Activated naive CD4-positive, alpha-beta T cell treated with anti-CD3 and anti-CD28 coated beads, Interleukin-2, amount 50 U/mL, for 72 hours (primary cell): ENCODE results near the gene TVP23B. TPM values are rescaled to one million over a fixed set of nuclear protein-coding genes. Genes with fewer than 3 reads are reported as not detected.
"Not testable (repeated sequence)": the region's sequence is repeated elsewhere in the genome, so short reads cannot be mapped to it uniquely, and the experiment has no call there.

Experiments used
- ATAC-seq, 2 donors: fragments of 150-1000 bp; cut with Tn5 transposase; 2 replicates each; pipeline ENCODE4 v1.10.0; 2021; ENCODE audit warnings: mild to moderate bottlenecking in 2 of 2, moderate library complexity in 2 of 2
- DNase-seq, 2 donors: peaks; one replicate each; pipeline ENCODE4 v3.0.0; 2021 to 2022; ENCODE audit warnings: low spot score in 2 of 2
- H3K27ac Mint-ChIP-seq, 2 donors: one replicate each; pipeline ENCODE4 v1.8.0; 2022; ENCODE audit warnings: mild to moderate bottlenecking in 2 of 2, mixed read lengths in 2 of 2
- H3K36me3 Mint-ChIP-seq, 2 donors: one replicate each; pipeline ENCODE4 v1.8.0; 2022; ENCODE audit warnings: mixed read lengths in 2 of 2
- H3K9me3 Mint-ChIP-seq, 2 donors: one replicate each; pipeline ENCODE4 v1.8.0; 2022; ENCODE audit warnings: mixed read lengths in 2 of 2
- total RNA-seq, 2 donors: library from RNA; stranded (reverse); gene quantifications; one replicate each; pipeline ENCODE4 v1.2.3, GENCODE V29; 2022

The TVP23B gene
- total RNA-seq, result 10 to 100 TPM; 23.4 to 27.3 TPM

DNA sequence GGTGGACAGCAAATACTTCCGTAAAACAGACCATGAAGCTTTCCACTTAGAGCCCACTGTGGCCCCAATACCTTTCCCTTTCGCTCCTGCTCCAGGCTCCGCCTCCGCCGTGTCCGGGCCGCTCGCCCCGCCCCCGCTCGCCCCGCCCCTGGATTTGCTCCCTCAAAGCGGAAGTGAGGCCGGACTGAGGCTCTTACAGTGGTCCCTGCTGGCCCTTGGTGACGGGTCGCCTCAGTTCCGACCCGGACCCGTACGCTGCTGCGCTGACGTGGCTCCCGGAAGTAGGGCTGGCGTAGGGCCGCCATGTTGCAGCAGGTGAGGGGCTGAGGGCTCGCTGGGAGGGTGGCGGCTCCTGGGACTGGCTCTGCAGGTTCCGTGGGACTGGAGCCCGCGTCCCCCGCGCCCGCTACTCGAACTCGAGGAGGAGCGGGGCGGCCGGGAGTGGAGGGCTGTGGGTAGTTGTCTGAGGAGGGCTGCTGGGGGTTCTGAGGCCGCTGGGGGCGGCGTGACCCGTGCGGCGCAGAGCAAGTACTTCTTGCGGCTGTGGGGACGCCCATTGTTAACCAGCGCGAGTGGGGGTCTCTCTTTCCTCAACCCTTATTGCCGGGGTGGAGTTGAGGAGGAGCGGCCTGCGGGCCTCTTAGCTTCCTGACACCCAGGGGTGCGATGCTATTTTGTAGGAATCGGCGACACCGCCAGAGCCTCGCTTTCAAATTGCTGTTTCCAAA lies at the start of gene TVP23B:
Gene TVP23B, plus strand, starts transcription at position 193 of the 728 bp plus-strand sequence. Its CDS starts 111 bp downstream, at position 304.
- DNase-seq (peak; percentile 88 to 96), ATAC-seq (peak; percentile 99 to 100)
- Mint-ChIP-seq H3K36me3 (peaks cover 9 to 11% of the 10 kb centered on the region in 2 donors), H3K27ac (peak within 1 kb of the TSS; percentile 96 to 98)
- H3K9me3 Mint-ChIP-seq, result not testable (repeated sequence)

DNA sequence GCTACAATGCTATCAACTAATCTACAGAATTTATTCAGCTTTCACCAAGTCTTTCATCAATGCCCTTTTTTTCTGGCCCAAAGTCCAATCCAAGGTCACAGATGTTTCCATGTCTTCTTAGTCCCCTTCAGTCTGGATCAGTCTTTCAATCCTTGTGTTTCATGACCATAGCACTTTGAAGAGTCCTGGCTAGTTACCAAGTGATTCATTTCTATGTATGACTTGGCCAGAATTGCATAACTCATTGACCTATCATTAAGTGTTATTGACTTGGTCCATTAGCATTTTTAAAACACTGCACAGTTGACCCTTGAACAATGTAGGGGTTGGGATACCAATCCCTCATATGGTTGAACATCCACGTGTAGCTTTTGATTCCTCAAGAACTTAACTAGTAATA lies 48.5 kb upstream of the TVP23B start:
- not testable (repeated sequence) for ATAC-seq, H3K27ac Mint-ChIP-seq, H3K36me3 Mint-ChIP-seq, DNase-seq, H3K9me3 Mint-ChIP-seq

DNA sequence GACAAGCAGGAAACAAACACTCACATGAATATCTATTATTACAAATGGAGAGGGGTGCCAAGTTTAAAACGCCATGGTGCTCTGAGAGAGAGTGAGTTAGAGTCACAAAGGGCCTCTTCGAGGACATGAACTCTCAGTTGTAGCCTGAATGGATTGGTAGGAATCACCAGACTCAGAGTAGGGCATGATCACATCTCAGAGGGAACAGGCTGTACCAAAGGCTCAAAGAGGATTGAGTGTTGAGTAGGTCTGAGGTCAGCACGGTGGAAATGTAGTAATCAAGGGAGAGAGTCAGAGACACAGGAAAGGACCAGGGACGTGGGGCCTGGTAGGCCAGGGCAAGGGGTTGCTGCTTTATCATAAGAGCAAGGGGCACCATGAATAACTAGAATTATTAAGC lies 47.6 kb upstream of the TVP23B start:
- H3K27ac Mint-ChIP-seq, result peak overlapping the region in 1 of 2 donors; percentile 86
- H3K36me3 Mint-ChIP-seq, ATAC-seq, DNase-seq, H3K9me3 Mint-ChIP-seq: not testable (repeated sequence)

DNA sequence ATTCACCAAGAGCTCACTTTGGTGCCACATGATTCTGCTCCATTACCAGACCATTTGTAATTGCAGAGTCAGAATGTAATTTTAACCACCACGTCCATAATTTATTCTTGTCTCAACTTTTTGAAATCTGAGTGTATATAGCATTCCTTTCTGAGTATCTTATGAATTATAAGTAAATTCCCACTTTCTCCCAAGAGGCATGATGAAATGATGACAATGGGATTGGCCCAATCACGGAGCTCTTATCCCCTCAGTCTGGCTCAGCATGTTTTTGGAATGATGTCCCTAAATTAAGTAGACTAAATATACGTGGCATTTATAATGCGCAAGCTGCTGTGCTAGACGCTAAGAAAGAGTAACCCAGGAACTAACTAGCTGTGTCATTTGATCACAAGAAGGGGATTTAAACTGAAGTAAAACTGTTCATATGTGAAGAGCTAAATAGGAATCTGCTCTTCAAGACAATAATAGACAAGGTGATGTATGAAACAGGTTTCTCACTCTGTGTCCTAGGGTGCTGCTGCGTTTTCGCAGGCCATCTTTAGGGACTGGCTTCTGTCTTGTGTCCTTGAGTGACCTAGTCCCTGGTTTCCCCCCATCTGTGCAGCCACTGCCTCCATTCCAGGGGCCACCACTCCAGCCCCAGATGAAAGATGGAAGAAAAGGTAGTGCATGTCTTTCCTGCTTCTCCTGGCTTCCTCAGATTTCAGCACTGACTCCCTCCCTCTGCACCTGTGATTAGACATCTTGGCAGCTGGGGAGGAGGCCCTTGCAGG lies 41.2 kb upstream of the TVP23B start:
- DNase-seq, H3K9me3 Mint-ChIP-seq, H3K27ac Mint-ChIP-seq, H3K36me3 Mint-ChIP-seq, ATAC-seq: not testable (repeated sequence)

DNA sequence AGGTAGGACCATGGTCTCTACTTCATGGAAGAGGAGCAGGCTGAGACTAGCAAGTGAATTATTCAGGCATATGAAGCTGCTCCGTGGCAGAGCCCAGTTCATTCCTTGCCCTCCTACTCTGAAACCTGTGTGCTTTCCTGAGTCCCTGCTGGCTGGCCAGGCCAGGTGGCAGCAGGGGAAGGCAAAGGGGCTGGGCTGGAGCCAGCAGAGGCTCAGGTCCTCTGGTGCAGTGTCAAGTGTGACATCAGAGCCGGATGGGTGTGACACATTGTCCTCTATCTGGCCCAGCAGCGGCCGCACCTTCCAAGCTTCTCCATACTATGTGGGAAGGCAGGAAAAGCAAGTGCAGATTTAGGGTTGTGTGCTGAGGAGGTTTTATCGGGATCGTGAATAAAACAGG lies 39.8 kb upstream of the TVP23B start:
- not testable (repeated sequence) for H3K27ac Mint-ChIP-seq, H3K9me3 Mint-ChIP-seq, H3K36me3 Mint-ChIP-seq, ATAC-seq, DNase-seq

DNA sequence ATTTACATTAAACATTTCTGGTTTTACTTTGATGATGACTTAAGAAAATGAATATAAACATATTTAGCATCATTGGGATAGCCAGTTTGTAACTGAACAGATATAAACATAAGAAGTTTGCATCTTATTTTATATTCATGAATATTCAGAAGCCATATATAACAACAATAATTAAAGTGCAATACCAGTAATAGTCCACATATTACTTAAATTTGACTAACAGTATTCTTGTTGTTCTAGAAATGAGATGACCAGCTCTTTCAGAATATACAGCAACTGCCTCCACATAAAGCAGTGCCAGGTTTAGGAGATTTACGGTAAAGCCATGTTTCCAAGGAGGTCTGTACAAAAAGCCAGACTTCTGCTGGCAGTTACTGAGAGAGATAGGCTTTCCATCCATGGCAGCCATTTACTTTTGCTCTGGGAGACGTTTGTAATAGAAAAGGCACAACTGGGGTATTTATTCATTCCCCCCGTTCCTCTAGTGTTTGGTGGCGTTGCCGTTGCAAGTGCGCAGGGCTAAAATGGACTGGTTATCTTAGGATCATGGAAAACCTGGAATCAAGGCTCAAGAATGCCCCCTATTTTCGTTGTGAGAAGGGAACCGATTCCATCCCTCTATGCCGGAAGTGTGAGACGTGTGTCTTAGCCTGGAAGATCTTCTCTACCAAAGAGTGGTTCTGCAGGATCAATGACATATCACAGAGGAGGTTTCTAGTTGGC lies 37.1 kb upstream of the TVP23B start, which contains the start of gene FBXW10:
Gene FBXW10, plus strand, starts transcription at position 356 of the 723 bp plus-strand sequence. Its CDS starts 191 bp downstream, at position 547.
- not testable (repeated sequence) for H3K36me3 Mint-ChIP-seq, H3K9me3 Mint-ChIP-seq, H3K27ac Mint-ChIP-seq, DNase-seq, ATAC-seq

DNA sequence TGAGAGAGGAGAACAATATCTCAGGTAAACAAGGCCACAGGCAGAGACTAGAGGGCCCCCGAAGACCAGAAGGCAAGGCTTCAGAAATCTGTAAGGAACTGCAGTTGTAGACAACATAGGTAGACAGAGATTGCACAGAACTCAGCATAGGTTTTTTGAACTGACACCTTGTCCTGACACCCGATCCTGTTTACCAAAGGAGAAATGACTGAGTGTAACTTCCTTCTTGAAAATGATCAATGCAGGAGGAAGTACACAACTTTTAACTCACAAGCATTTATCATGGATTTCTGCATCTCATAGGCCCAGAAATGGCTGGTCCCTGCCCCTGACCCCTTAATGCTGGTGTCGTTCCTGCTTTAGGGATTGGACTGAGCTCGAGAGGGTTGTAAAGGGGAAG lies 36.3 kb upstream of the TVP23B start:
- not testable (repeated sequence) for ATAC-seq, H3K9me3 Mint-ChIP-seq, H3K36me3 Mint-ChIP-seq, DNase-seq, H3K27ac Mint-ChIP-seq

DNA sequence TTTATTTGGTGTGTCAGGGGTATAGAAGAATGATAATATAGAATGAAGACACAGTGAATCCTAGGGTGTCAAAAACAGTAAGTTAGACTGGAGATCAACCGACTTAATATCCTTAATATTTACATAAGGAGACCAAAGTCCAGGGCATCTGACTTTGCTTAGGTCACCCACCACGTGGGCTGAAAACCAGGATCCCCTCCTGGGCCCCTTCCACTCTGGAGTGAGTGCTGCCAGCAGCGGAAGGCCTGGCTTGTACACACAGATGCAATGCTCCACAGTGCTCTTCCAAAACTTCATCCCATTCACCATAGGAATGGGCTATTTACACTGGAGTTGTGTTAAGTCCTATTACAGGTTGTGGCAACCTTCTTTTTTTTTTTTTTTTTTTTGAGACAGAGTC lies 34.4 kb upstream of the TVP23B start:
- H3K9me3 Mint-ChIP-seq, DNase-seq, H3K36me3 Mint-ChIP-seq, ATAC-seq, H3K27ac Mint-ChIP-seq: not testable (repeated sequence)

DNA sequence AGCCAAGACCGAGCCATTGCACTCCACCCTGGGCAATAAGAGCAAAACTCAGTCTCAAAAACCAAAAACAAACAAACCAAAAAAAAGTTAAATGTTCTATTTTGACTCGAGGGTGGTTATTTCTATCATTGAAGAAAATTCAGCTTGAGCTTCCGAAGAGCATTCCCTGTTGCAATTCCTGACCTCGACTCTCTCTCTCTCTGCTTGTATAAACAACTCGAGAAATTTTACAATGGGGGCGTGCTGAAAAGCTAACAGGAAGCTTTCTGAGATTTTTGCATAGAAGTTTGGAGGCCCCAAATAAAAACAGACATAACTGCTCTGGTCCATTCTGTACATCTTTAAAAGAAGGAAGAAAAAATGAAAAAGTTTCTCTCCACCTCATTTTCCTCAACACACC lies 33.5 kb upstream of the TVP23B start:
- H3K9me3 Mint-ChIP-seq, DNase-seq, H3K36me3 Mint-ChIP-seq, ATAC-seq, H3K27ac Mint-ChIP-seq: not testable (repeated sequence)

DNA sequence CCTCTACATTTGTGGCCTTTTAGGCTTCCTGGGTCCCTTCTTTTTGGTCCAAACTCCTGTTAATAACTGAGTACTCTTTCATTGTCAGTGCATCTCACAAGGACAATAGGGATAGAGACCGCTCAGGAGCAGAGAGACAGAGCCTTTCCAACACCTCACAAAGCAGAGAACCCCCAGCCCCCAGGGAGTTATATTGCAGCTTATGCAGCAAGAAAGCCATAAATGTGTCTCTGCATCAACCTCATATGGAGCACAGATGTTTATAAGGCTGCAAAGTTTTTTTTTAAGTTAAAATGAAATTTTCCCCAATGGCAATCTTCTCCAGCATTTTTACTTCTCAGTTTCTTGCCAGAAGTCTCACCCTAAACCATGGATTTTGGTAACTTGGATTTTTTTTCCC lies 30.7 kb upstream of the TVP23B start:
- H3K9me3 Mint-ChIP-seq, H3K27ac Mint-ChIP-seq, DNase-seq, H3K36me3 Mint-ChIP-seq, ATAC-seq: not testable (repeated sequence)

DNA sequence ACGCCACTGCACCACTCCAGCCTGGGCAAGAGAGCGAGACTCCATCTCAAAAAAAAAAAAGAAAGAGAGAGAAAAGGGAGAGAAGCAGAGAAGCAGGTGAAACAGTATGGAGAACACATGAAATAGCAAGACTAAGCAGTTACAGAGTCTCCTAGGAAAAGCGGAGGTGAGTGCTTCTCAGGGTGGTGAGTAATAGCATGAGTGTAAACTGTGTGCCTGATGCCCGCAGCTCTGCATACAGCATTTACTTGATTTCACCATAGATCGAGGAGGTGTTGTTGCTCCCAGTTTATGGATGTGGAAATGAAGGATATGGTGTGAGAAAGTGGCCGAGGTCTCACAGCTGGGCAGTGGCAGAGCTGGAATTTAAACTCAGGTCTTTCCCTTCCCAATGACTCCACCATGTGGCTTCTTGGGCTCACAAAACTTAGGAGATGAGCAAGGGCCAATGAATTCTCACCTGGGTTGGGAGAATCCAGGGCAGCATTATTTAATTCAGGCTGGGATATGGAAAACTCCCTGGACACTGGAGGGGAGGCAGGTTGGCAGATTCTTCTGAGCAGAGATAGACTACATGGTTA lies 27.1 kb upstream of the TVP23B start:
- DNase-seq, H3K27ac Mint-ChIP-seq, ATAC-seq, H3K9me3 Mint-ChIP-seq, H3K36me3 Mint-ChIP-seq: not testable (repeated sequence)

DNA sequence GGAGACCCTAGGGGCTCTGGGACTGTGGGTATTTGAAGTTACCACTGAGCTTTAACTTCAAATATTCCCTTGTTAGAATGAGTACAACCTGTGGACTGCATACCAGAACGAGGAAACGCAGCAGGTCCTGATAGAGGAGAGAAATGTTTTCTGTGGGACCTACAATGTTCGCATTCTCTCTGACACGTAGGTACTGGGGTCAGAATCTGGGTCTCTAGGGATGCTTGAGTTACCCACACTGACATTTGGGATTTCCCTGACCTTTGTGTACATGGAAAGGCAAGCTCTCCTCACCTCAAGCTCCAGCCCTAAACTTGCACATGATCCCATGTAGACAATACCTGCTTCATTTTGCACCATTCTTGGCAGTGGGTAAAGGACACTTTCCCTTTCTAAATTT lies 25.0 kb upstream of the TVP23B start:
- ATAC-seq, H3K9me3 Mint-ChIP-seq, H3K27ac Mint-ChIP-seq, H3K36me3 Mint-ChIP-seq, DNase-seq: not testable (repeated sequence)

DNA sequence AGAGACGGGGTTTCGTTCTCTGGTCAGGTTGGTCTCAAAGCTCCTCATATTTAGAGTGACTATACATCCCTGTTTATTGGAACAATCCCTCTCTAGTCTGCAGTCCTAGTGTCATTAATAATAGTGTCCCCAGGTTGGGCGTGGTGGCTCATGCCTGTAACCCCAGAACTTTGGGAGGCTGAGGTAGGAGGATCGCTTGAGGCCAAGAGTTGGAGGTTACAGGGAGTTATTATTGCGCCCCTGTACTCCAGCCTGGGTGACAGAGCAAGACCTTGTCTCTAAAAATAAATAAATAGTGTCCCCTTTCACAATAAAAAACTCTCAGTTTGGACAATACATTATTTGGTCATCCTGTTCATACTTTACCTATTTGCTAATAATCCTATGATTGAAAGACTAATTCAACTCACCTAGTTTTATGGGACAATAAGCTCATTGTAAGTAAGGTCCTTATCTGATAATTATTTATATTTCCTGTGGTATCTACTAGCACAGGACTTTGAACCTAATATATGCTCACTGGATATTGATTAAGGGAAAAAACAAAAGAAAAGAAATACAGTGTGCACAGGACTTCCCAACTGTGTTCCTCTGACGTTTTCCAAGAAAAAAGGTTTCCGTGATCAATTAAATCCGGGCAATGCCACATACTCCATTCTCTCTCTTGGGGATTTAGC lies 23.5 kb upstream of the TVP23B start:
- not testable (repeated sequence) for DNase-seq, H3K9me3 Mint-ChIP-seq, H3K27ac Mint-ChIP-seq, H3K36me3 Mint-ChIP-seq, ATAC-seq

DNA sequence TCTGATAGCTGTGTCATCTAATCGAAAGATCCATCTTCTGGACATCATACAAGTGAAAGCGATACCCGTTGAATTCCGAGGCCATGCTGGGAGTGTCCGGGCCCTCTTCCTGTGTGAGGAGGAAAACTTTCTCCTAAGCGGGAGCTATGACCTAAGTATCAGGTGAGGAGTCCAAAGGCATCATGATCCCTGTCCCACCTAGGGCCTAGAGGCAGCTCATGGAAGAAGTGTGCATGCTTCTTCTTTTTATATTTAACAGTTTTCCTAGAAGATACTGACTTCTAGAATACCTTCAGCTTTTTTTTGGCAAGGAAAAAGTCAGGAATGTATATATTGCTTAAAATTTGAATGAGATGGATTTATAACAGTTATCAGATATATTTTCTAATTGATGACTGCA lies 22.6 kb upstream of the TVP23B start:
- not testable (repeated sequence) for H3K36me3 Mint-ChIP-seq, ATAC-seq, H3K27ac Mint-ChIP-seq, DNase-seq, H3K9me3 Mint-ChIP-seq

DNA sequence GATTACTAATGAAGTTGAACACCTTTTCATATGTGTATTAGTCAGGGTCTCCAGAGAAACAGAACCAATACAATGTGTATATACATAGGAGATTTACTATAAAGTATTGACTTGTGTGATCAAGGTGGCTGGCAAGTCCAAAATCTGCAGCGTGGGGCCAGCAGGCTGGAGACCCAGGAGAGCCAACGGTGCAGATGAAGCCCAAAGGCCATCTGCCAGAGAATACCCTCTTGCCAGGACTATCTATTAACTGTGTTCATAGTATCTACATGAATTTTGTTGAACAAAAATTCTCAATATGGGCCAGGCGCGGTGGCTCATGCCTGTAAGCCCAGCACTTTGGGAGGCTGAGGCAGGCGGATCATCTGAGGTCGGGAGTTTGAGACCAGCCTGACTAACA lies 20.8 kb upstream of the TVP23B start:
- H3K27ac Mint-ChIP-seq, H3K36me3 Mint-ChIP-seq, ATAC-seq, H3K9me3 Mint-ChIP-seq, DNase-seq: not testable (repeated sequence)

DNA sequence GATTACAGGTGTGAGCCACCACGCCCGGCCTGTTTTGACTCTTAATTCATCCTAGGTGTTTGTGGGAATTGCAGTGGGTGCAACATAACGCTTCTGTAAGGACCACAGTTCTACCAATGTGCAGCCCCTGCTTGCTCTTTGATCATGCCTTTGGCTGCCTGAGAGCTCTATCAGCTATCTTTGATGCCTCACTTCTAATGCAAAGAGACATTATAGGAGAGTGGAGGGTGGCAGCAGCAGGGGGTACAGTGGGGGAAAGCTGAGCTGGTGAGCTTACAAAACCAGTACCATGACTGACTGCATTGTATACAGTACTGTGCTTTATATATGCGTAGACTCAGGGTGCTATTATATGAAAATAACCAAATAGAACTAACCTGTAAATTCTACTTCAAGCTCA lies 10.4 kb upstream of the TVP23B start:
- ATAC-seq, H3K9me3 Mint-ChIP-seq, DNase-seq, H3K36me3 Mint-ChIP-seq, H3K27ac Mint-ChIP-seq: not testable (repeated sequence)
